GM12875 (cell line): ENCODE results near the gene IQGAP3.
A peak's percentile ranks its signal among the peaks of the same experiment; 100 is the strongest.

ENCODE experiments used
- H3K4me3 ChIP-seq: one replicate; pipeline ENCODE4 v1.5.1; 2011; ENCODE audit warnings: low read depth, low read length, control low read depth
- CTCF ChIP-seq: IDR thresholded peaks from 2 replicates; pipeline ENCODE4 v1.5.1; 2011; ENCODE audit warnings: low read depth, mild to moderate bottlenecking, control low read depth, inconsistent platforms, low read length, moderate library complexity, borderline replicate concordance; ENCODE audit not compliant: insufficient read depth

The IQGAP3 gene, protein sequence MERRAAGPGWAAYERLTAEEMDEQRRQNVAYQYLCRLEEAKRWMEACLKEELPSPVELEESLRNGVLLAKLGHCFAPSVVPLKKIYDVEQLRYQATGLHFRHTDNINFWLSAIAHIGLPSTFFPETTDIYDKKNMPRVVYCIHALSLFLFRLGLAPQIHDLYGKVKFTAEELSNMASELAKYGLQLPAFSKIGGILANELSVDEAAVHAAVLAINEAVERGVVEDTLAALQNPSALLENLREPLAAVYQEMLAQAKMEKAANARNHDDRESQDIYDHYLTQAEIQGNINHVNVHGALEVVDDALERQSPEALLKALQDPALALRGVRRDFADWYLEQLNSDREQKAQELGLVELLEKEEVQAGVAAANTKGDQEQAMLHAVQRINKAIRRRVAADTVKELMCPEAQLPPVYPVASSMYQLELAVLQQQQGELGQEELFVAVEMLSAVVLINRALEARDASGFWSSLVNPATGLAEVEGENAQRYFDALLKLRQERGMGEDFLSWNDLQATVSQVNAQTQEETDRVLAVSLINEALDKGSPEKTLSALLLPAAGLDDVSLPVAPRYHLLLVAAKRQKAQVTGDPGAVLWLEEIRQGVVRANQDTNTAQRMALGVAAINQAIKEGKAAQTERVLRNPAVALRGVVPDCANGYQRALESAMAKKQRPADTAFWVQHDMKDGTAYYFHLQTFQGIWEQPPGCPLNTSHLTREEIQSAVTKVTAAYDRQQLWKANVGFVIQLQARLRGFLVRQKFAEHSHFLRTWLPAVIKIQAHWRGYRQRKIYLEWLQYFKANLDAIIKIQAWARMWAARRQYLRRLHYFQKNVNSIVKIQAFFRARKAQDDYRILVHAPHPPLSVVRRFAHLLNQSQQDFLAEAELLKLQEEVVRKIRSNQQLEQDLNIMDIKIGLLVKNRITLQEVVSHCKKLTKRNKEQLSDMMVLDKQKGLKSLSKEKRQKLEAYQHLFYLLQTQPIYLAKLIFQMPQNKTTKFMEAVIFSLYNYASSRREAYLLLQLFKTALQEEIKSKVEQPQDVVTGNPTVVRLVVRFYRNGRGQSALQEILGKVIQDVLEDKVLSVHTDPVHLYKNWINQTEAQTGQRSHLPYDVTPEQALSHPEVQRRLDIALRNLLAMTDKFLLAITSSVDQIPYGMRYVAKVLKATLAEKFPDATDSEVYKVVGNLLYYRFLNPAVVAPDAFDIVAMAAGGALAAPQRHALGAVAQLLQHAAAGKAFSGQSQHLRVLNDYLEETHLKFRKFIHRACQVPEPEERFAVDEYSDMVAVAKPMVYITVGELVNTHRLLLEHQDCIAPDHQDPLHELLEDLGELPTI (N-terminal part only)

GRCh38 chr1:156571919-156572662, at the start of gene IQGAP3:
Gene IQGAP3, minus strand, starts transcription at chr1:156572565. Its CDS starts 36 bp downstream, at chr1:156572529.
- TF ChIP-seq CTCF: no peak
- H3K4me3 ChIP-seq: peak within 1 kb of the TSS; percentile 77

DNA sequence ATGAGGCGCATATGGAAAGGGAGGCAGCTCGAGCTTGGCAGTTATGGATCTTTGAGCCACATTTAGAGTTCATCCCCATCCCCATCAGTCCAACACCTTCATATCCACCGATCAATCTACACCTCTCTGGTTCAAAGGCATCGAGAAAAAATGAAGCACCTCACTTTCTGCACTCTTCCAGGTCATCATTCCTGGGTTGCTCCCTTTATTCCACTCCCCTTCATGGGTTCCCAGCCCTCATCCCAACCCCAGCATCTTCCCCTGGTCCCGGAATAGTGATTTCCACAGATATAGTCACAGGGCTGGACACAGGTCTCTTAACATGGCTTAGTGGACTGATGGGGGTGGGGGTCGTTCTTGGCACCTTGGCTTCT, 47.2 kb upstream of the IQGAP3 start:
- no peak overlapping the region for H3K4me3 ChIP-seq
- TF ChIP-seq CTCF: no peak

DNA sequence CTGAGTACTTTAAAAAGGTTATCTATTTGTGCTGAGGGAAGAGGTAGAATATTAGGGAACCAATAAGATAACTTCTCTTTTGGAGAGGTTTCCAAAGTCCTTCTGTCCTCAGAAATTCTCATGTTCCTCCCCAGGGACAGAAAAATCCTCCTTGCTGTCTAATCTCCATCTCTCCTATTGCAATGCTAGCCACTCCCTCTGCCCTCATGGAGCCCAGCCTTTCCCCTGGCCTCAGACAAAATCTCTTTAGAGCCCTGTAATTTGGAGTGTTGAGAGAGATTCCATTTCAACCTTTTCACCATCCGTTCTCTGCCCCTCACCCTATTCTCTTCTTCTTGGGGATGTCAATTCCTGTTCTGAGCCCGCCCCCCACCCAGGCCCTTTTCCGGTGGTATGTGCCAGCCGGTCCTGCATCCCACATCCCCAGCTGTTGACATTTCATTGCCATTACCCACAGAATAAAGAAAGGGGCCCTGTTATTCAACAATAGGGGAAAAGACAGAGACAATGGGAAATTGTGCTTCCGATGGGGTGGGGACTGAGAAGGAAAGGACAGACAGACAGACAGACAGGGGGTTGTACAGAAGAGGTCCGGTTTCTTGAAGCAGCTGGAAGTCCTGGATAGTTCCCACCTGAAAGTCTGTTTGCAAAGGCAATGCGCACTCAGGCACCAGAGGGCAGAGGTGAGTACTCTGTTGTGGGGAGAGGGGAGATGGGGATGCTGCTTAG, 46.7 kb upstream of the IQGAP3 start, which contains the start of gene HAPLN2:
Gene HAPLN2, plus strand, starts transcription at position 563 of the 729 bp plus-strand sequence. CDS start 4,076 bp downstream, outside the sequence.
- H3K4me3 ChIP-seq: no peak within 1 kb of the TSS
- TF ChIP-seq CTCF: peak; percentile 56; the same call in 1 of the 2 replicates

GRCh38 chr1:156616463-156616862, 44.1 kb upstream of the IQGAP3 start:
- TF ChIP-seq CTCF: no peak
- no peak overlapping the region for H3K4me3 ChIP-seq

DNA sequence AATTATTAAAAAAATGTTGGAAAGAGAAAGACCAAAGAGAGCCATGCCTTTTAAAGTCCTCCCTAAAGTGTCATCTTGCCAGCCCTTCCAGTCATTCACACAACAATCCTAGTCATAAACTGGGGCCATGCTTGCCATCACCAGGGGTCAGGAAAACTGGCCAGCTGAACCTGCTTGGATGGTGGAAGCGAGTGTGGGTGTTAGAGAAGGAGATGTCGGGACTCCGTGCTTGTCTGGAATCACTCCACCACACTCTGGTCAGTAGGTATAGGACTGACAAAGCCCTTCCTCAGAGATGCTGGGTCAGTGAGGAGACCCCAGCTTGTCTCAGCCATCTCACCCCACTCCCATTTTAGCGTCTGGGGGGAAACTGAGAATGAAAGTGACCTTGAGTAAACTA, 43.6 kb upstream of the IQGAP3 start:
- no peak overlapping the region for H3K4me3 ChIP-seq
- TF ChIP-seq CTCF: no peak
